Measurements from ENCODE around the gene OTUB2.

Gene OTUB2

GRCh38 chr14:93987815-93988476 is 38.2 kb upstream of the OTUB2 start:
- no peak overlapping the region for H3K4me2 ChIP-seq (ENCODE audit: low read length)
- no peak overlapping the region for H3K18ac ChIP-seq (ENCODE audit: low read length)
- no peaks in the 10 kb centered on the region for H3K79me2 ChIP-seq (ENCODE audit: control insufficient read depth, insufficient read depth, low read length, poor library complexity)
- H3K27me3 ChIP-seq (ENCODE audit: insufficient read depth, low read length), result no peaks in the 10 kb centered on the region
- no peak overlapping the region for H3K23ac ChIP-seq (ENCODE audit: low read length)
- H3K9me3 ChIP-seq (ENCODE audit: insufficient read depth, low read depth, low read length), result no peaks in the 10 kb centered on the region
- DNase-seq, result no peak
- H3K9ac ChIP-seq (ENCODE audit: low read length), result no peak overlapping the region
- no peak overlapping the region for H2BK12ac ChIP-seq (ENCODE audit: low read length)
- no peak overlapping the region for H2AFZ ChIP-seq (ENCODE audit: insufficient read depth, low read length, poor library complexity)
- H4K12ac ChIP-seq (ENCODE audit: low read depth, low read length), result no peak overlapping the region
- peaks cover 6 to 9% of the 10 kb centered on the region in 2 experiments for H3K4me1 ChIP-seq (ENCODE audit: control insufficient read depth in 1 of 2, insufficient read depth in 2 of 2, low read length in 2 of 2)
- no peak overlapping the region for H2AK5ac ChIP-seq (ENCODE audit: low read length)
- no peak overlapping the region for H3K14ac ChIP-seq (ENCODE audit: low read length)
- H2BK120ac ChIP-seq (ENCODE audit: insufficient read depth, low read length, poor library complexity), result no peak overlapping the region
- no peak overlapping the region for H2BK5ac ChIP-seq (ENCODE audit: low read depth, low read length, poor library complexity)
- H4K8ac ChIP-seq (ENCODE audit: low read depth, low read length), result no peak overlapping the region
- H3K36me3 ChIP-seq (ENCODE audit: control insufficient read depth in 1 of 2, insufficient read depth in 2 of 2, low read length in 2 of 2), result no peaks in the 10 kb centered on the region
- no peak overlapping the region for H3K4me3 ChIP-seq (ENCODE audit: low read depth, low read length)
- no peak overlapping the region for H3K4ac ChIP-seq (ENCODE audit: low read depth, low read length)
- WGBS (ENCODE audit: extremely low coverage, insufficient coverage, insufficient read length), result no CpG with 5 or more reads among the region's 3 CpGs
- no peaks in the 10 kb centered on the region for H3K79me1 ChIP-seq (ENCODE audit: low read length)
- no peak overlapping the region for H4K91ac ChIP-seq (ENCODE audit: low read depth, low read length)
- H3K27ac ChIP-seq (ENCODE audit: low read depth, low read length), result no peak overlapping the region

- no peak overlapping the region for H2BK12ac ChIP-seq (ENCODE audit: low read length)
- no peak overlapping the region for H3K9ac ChIP-seq (ENCODE audit: low read length)
- no CpG with 5 or more reads among the region's 4 CpGs for WGBS (ENCODE audit: extremely low coverage, insufficient coverage, insufficient read length)
- no peak overlapping the region for H3K4me3 ChIP-seq (ENCODE audit: low read depth, low read length)
- H2BK5ac ChIP-seq (ENCODE audit: low read depth, low read length, poor library complexity), result no peak overlapping the region
- H3K23ac ChIP-seq (ENCODE audit: low read length), result no peak overlapping the region
- no peak overlapping the region for H3K14ac ChIP-seq (ENCODE audit: low read length)
- no peaks in the 10 kb centered on the region for H3K27me3 ChIP-seq (ENCODE audit: insufficient read depth, low read length)
- no peaks in the 10 kb centered on the region for H3K9me3 ChIP-seq (ENCODE audit: insufficient read depth, low read depth, low read length)
- no peak overlapping the region for H2AK5ac ChIP-seq (ENCODE audit: low read length)
- H3K4me2 ChIP-seq (ENCODE audit: low read length), result no peak overlapping the region
- DNase-seq, result no peak
- H2BK120ac ChIP-seq (ENCODE audit: insufficient read depth, low read length, poor library complexity), result no peak overlapping the region
- no peak overlapping the region for H3K27ac ChIP-seq (ENCODE audit: low read depth, low read length)
- H3K4ac ChIP-seq (ENCODE audit: low read depth, low read length), result no peak overlapping the region
- H4K8ac ChIP-seq (ENCODE audit: low read depth, low read length), result no peak overlapping the region
- H4K12ac ChIP-seq (ENCODE audit: low read depth, low read length), result no peak overlapping the region
- no peak overlapping the region for H2AFZ ChIP-seq (ENCODE audit: insufficient read depth, low read length, poor library complexity)
- peaks cover 3 to 6% of the 10 kb centered on the region in 2 experiments for H3K4me1 ChIP-seq (ENCODE audit: control insufficient read depth in 1 of 2, insufficient read depth in 2 of 2, low read length in 2 of 2)
- no peaks in the 10 kb centered on the region for H3K79me2 ChIP-seq (ENCODE audit: control insufficient read depth, insufficient read depth, low read length, poor library complexity)
- no peaks in the 10 kb centered on the region for H3K79me1 ChIP-seq (ENCODE audit: low read length)
- H3K36me3 ChIP-seq (ENCODE audit: control insufficient read depth in 1 of 2, insufficient read depth in 2 of 2, low read length in 2 of 2), result no peaks in the 10 kb centered on the region
- H3K18ac ChIP-seq (ENCODE audit: low read length), result no peak overlapping the region
- H4K91ac ChIP-seq (ENCODE audit: low read depth, low read length), result no peak overlapping the region
These were observed 36.2 kb upstream of the OTUB2 start for GRCh38 chr14:93989939-93990338.

GRCh38 chr14:93991212-93991611 is 34.9 kb upstream of the OTUB2 start:
- H3K14ac ChIP-seq (ENCODE audit: low read length), result no peak overlapping the region
- no peaks in the 10 kb centered on the region for H3K79me2 ChIP-seq (ENCODE audit: control insufficient read depth, insufficient read depth, low read length, poor library complexity)
- no peak for DNase-seq
- WGBS (ENCODE audit: extremely low coverage, insufficient coverage, insufficient read length), result no CpG with 5 or more reads among the region's 10 CpGs
- H2BK5ac ChIP-seq (ENCODE audit: low read depth, low read length, poor library complexity), result no peak overlapping the region
- no peak overlapping the region for H3K4me2 ChIP-seq (ENCODE audit: low read length)
- H3K27me3 ChIP-seq (ENCODE audit: insufficient read depth, low read length), result no peaks in the 10 kb centered on the region
- no peaks in the 10 kb centered on the region for H3K36me3 ChIP-seq (ENCODE audit: control insufficient read depth in 1 of 2, insufficient read depth in 2 of 2, low read length in 2 of 2)
- H2BK120ac ChIP-seq (ENCODE audit: insufficient read depth, low read length, poor library complexity), result no peak overlapping the region
- H2AFZ ChIP-seq (ENCODE audit: insufficient read depth, low read length, poor library complexity), result no peak overlapping the region
- H2AK5ac ChIP-seq (ENCODE audit: low read length), result no peak overlapping the region
- no peak overlapping the region for H4K91ac ChIP-seq (ENCODE audit: low read depth, low read length)
- no peak overlapping the region for H3K23ac ChIP-seq (ENCODE audit: low read length)
- H3K9ac ChIP-seq (ENCODE audit: low read length), result no peak overlapping the region
- no peak overlapping the region for H3K4ac ChIP-seq (ENCODE audit: low read depth, low read length)
- no peak overlapping the region for H4K12ac ChIP-seq (ENCODE audit: low read depth, low read length)
- no peak overlapping the region for H3K18ac ChIP-seq (ENCODE audit: low read length)
- no peaks in the 10 kb centered on the region for H3K9me3 ChIP-seq (ENCODE audit: insufficient read depth, low read depth, low read length)
- H3K4me1 ChIP-seq (ENCODE audit: control insufficient read depth in 1 of 2, insufficient read depth in 2 of 2, low read length in 2 of 2), result peaks cover 0 to 3% of the 10 kb centered on the region in 2 experiments
- H3K4me3 ChIP-seq (ENCODE audit: low read depth, low read length), result no peak overlapping the region
- H2BK12ac ChIP-seq (ENCODE audit: low read length), result no peak overlapping the region
- H4K8ac ChIP-seq (ENCODE audit: low read depth, low read length), result no peak overlapping the region
- H3K79me1 ChIP-seq (ENCODE audit: low read length), result no peaks in the 10 kb centered on the region
- H3K27ac ChIP-seq (ENCODE audit: low read depth, low read length), result no peak overlapping the region

- Histone ChIP-seq H2BK12ac (ENCODE audit: low read length) (no peak overlapping the region), H4K91ac (ENCODE audit: low read depth, low read length) (no peak overlapping the region), H3K27me3 (ENCODE audit: insufficient read depth, low read length) (no peaks in the 10 kb centered on the region), H3K14ac (ENCODE audit: low read length) (no peak overlapping the region), H4K8ac (ENCODE audit: low read depth, low read length) (no peak overlapping the region), H3K4me1 (ENCODE audit: control insufficient read depth in 1 of 2, insufficient read depth in 2 of 2, low read length in 2 of 2) (peaks cover 0 to 3% of the 10 kb centered on the region in 2 experiments), H3K4me3 (ENCODE audit: low read depth, low read length) (no peak overlapping the region), H3K79me2 (ENCODE audit: control insufficient read depth, insufficient read depth, low read length, poor library complexity) (no peaks in the 10 kb centered on the region), H2BK120ac (ENCODE audit: insufficient read depth, low read length, poor library complexity) (no peak overlapping the region), H3K79me1 (ENCODE audit: low read length) (no peaks in the 10 kb centered on the region), H3K23ac (ENCODE audit: low read length) (no peak overlapping the region), H2AK5ac (ENCODE audit: low read length) (no peak overlapping the region), H3K4ac (ENCODE audit: low read depth, low read length) (no peak overlapping the region), H3K9me3 (ENCODE audit: insufficient read depth, low read depth, low read length) (no peaks in the 10 kb centered on the region), H3K18ac (ENCODE audit: low read length) (no peak overlapping the region), H3K9ac (ENCODE audit: low read length) (no peak overlapping the region), H2AFZ (ENCODE audit: insufficient read depth, low read length, poor library complexity) (no peak overlapping the region), H3K27ac (ENCODE audit: low read depth, low read length) (no peak overlapping the region), H4K12ac (ENCODE audit: low read depth, low read length) (no peak overlapping the region), H2BK5ac (ENCODE audit: low read depth, low read length, poor library complexity) (no peak overlapping the region), H3K36me3 (ENCODE audit: control insufficient read depth in 1 of 2, insufficient read depth in 2 of 2, low read length in 2 of 2) (no peaks in the 10 kb centered on the region), H3K4me2 (ENCODE audit: low read length) (no peak overlapping the region)
- WGBS (ENCODE audit: extremely low coverage, insufficient coverage, insufficient read length), result no CpG with 5 or more reads among the region's 4 CpGs
- DNase-seq, result no peak
These were observed 34.5 kb upstream of the OTUB2 start for GRCh38 chr14:93991649-93992048.

Measured in trophoblast cell (in vitro differentiated cells and primary cell).